ENCODE data around the gene ITFG2.
A peak's percentile ranks its signal among the peaks of the same experiment; 100 is the strongest.

ITFG2 gene

GRCh38 chr12:2845280-2845679 is 32.8 kb downstream of the ITFG2 start:
- no peak for DNase-seq (ENCODE audit: low read depth, low spot score)

GRCh38 chr12:2851931-2852330 is 39.5 kb downstream of the ITFG2 start:
- Histone ChIP-seq H3K36me3 (ENCODE audit: insufficient read depth, insufficient read length, low read length) (peaks cover 11% of the 10 kb centered on the region), H3K9ac (ENCODE audit: insufficient read length, low read depth) (no peak overlapping the region), H3K4me3 (ENCODE audit: insufficient read length, low read depth) (no peak overlapping the region), H3K27me3 (ENCODE audit: insufficient read depth, insufficient read length) (no peaks in the 10 kb centered on the region), H3K9me3 (ENCODE audit: insufficient read depth, low read length) (no peaks in the 10 kb centered on the region), H3K4me1 (ENCODE audit: insufficient read depth, insufficient read length) (peaks cover 25% of the 10 kb centered on the region)
- no peak for DNase-seq (ENCODE audit: low read depth, low spot score)
- TF ChIP-seq ZNF274 (IDR thresholded peaks at IDR 0.05; ENCODE audit: low read depth, low read length) (no peak), YY1 (IDR thresholded peaks at IDR 0.05; ENCODE audit: insufficient read depth, insufficient read length) (no peak)

More at GRCh38 chr12:2845280-2845679, 32.8 kb downstream of the ITFG2 start:
- Histone ChIP-seq H3K4me3 (ENCODE audit: insufficient read length, low read depth) (no peak overlapping the region), H3K4me1 (ENCODE audit: insufficient read depth, insufficient read length) (peaks cover 36% of the 10 kb centered on the region), H3K9me3 (ENCODE audit: insufficient read depth, low read length) (no peaks in the 10 kb centered on the region), H3K36me3 (ENCODE audit: insufficient read depth, insufficient read length, low read length) (peaks cover 25% of the 10 kb centered on the region), H3K27me3 (ENCODE audit: insufficient read depth, insufficient read length) (no peaks in the 10 kb centered on the region), H3K9ac (ENCODE audit: insufficient read length, low read depth) (peak overlapping the region; percentile 38)
- TF ChIP-seq SUZ12 (IDR thresholded peaks at IDR 0.05; ENCODE audit: extremely low read depth, insufficient read depth, insufficient read length) (no peak), ZNF274 (IDR thresholded peaks at IDR 0.05; ENCODE audit: low read depth, low read length) (no peak), YY1 (IDR thresholded peaks at IDR 0.05; ENCODE audit: insufficient read depth, insufficient read length) (no peak)

GRCh38 chr12:2853626-2854025 is 41.2 kb downstream of the ITFG2 start:
- TF ChIP-seq YY1 (IDR thresholded peaks at IDR 0.05; ENCODE audit: insufficient read depth, insufficient read length) (no peak), ZNF274 (IDR thresholded peaks at IDR 0.05; ENCODE audit: low read depth, low read length) (no peak), SUZ12 (IDR thresholded peaks at IDR 0.05; ENCODE audit: extremely low read depth, insufficient read depth, insufficient read length) (no peak)
- H3K9ac ChIP-seq (ENCODE audit: insufficient read length, low read depth): no peak overlapping the region
- no peak overlapping the region for H3K4me3 ChIP-seq (ENCODE audit: insufficient read length, low read depth)
- peaks cover 27% of the 10 kb centered on the region for H3K36me3 ChIP-seq (ENCODE audit: insufficient read depth, insufficient read length, low read length)
- DNase-seq (ENCODE audit: low read depth, low spot score): peak; percentile 99
- H3K9me3 ChIP-seq (ENCODE audit: insufficient read depth, low read length): no peaks in the 10 kb centered on the region
- peaks cover 23% of the 10 kb centered on the region for H3K4me1 ChIP-seq (ENCODE audit: insufficient read depth, insufficient read length)
- no peaks in the 10 kb centered on the region for H3K27me3 ChIP-seq (ENCODE audit: insufficient read depth, insufficient read length)

- TF ChIP-seq ZNF274 (IDR thresholded peaks at IDR 0.05; ENCODE audit: low read depth, low read length) (no peak), YY1 (IDR thresholded peaks at IDR 0.05; ENCODE audit: insufficient read depth, insufficient read length) (no peak), SUZ12 (IDR thresholded peaks at IDR 0.05; ENCODE audit: extremely low read depth, insufficient read depth, insufficient read length) (no peak)
- Histone ChIP-seq H3K9me3 (ENCODE audit: insufficient read depth, low read length) (no peaks in the 10 kb centered on the region), H3K4me3 (ENCODE audit: insufficient read length, low read depth) (no peak overlapping the region), H3K27me3 (ENCODE audit: insufficient read depth, insufficient read length) (no peaks in the 10 kb centered on the region), H3K36me3 (ENCODE audit: insufficient read depth, insufficient read length, low read length) (peaks cover 39% of the 10 kb centered on the region), H3K4me1 (ENCODE audit: insufficient read depth, insufficient read length) (peaks cover 20% of the 10 kb centered on the region), H3K9ac (ENCODE audit: insufficient read length, low read depth) (no peak overlapping the region)
- DNase-seq (ENCODE audit: low read depth, low spot score): no peak
Measured at GRCh38 chr12:2854669-2855453, 42.4 kb downstream of the ITFG2 start.

- no peak for DNase-seq (ENCODE audit: low read depth, low spot score)
- H3K9me3 ChIP-seq (ENCODE audit: insufficient read depth, low read length): no peaks in the 10 kb centered on the region
- no peak overlapping the region for H3K4me3 ChIP-seq (ENCODE audit: insufficient read length, low read depth)
- no peak overlapping the region for H3K9ac ChIP-seq (ENCODE audit: insufficient read length, low read depth)
- peaks cover 20% of the 10 kb centered on the region for H3K4me1 ChIP-seq (ENCODE audit: insufficient read depth, insufficient read length)
- peaks cover 44% of the 10 kb centered on the region for H3K36me3 ChIP-seq (ENCODE audit: insufficient read depth, insufficient read length, low read length)
- no peak for TF ChIP-seq ZNF274 (IDR thresholded peaks at IDR 0.05; ENCODE audit: low read depth, low read length)
- no peak for TF ChIP-seq YY1 (IDR thresholded peaks at IDR 0.05; ENCODE audit: insufficient read depth, insufficient read length)
- no peak for TF ChIP-seq SUZ12 (IDR thresholded peaks at IDR 0.05; ENCODE audit: extremely low read depth, insufficient read depth, insufficient read length)
- H3K27me3 ChIP-seq (ENCODE audit: insufficient read depth, insufficient read length): no peaks in the 10 kb centered on the region
Measured at GRCh38 chr12:2855546-2855945, 43.1 kb downstream of the ITFG2 start.

- H3K36me3 ChIP-seq (ENCODE audit: insufficient read depth, insufficient read length, low read length): peaks cover 45% of the 10 kb centered on the region
- peaks cover 20% of the 10 kb centered on the region for H3K4me1 ChIP-seq (ENCODE audit: insufficient read depth, insufficient read length)
- H3K9me3 ChIP-seq (ENCODE audit: insufficient read depth, low read length): no peaks in the 10 kb centered on the region
- H3K4me3 ChIP-seq (ENCODE audit: insufficient read length, low read depth): no peak overlapping the region
- no peaks in the 10 kb centered on the region for H3K27me3 ChIP-seq (ENCODE audit: insufficient read depth, insufficient read length)
- H3K9ac ChIP-seq (ENCODE audit: insufficient read length, low read depth): no peak overlapping the region
- TF ChIP-seq YY1 (IDR thresholded peaks at IDR 0.05; ENCODE audit: insufficient read depth, insufficient read length) (no peak), ZNF274 (IDR thresholded peaks at IDR 0.05; ENCODE audit: low read depth, low read length) (no peak)
- no peak for DNase-seq (ENCODE audit: low read depth, low spot score)
Measured at GRCh38 chr12:2856051-2856450, 43.6 kb downstream of the ITFG2 start.

- TF ChIP-seq SUZ12 (IDR thresholded peaks at IDR 0.05; ENCODE audit: extremely low read depth, insufficient read depth, insufficient read length) (no peak), YY1 (IDR thresholded peaks at IDR 0.05; ENCODE audit: insufficient read depth, insufficient read length) (no peak), ZNF274 (IDR thresholded peaks at IDR 0.05; ENCODE audit: low read depth, low read length) (no peak)
- peak within 1 kb of the TSS; percentile 13 for H3K9ac ChIP-seq (ENCODE audit: insufficient read length, low read depth)
- DNase-seq (ENCODE audit: low read depth, low spot score): no peak
- peaks cover 20% of the 10 kb centered on the region for H3K4me1 ChIP-seq (ENCODE audit: insufficient read depth, insufficient read length)
- no peak within 1 kb of the TSS for H3K4me3 ChIP-seq (ENCODE audit: insufficient read length, low read depth)
- no peaks in the 10 kb centered on the region for H3K9me3 ChIP-seq (ENCODE audit: insufficient read depth, low read length)
- no peaks in the 10 kb centered on the region for H3K27me3 ChIP-seq (ENCODE audit: insufficient read depth, insufficient read length)
- peaks cover 54% of the 10 kb centered on the region for H3K36me3 ChIP-seq (ENCODE audit: insufficient read depth, insufficient read length, low read length)
Measured at GRCh38 chr12:2857021-2857431, 44.6 kb downstream of the ITFG2 start, which contains the start of gene TEX52. TSS of gene TEX52 (minus strand) at chr12:2857039. CDS start at chr12:2857026, 13 bp downstream.

All from NT2/D1 (cell line).